Measurements from ENCODE around the gene MED20.
A peak's percentile ranks its signal among the peaks of the same experiment; 100 is the strongest.

MED20 gene, protein sequence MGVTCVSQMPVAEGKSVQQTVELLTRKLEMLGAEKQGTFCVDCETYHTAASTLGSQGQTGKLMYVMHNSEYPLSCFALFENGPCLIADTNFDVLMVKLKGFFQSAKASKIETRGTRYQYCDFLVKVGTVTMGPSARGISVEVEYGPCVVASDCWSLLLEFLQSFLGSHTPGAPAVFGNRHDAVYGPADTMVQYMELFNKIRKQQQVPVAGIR

DNA sequence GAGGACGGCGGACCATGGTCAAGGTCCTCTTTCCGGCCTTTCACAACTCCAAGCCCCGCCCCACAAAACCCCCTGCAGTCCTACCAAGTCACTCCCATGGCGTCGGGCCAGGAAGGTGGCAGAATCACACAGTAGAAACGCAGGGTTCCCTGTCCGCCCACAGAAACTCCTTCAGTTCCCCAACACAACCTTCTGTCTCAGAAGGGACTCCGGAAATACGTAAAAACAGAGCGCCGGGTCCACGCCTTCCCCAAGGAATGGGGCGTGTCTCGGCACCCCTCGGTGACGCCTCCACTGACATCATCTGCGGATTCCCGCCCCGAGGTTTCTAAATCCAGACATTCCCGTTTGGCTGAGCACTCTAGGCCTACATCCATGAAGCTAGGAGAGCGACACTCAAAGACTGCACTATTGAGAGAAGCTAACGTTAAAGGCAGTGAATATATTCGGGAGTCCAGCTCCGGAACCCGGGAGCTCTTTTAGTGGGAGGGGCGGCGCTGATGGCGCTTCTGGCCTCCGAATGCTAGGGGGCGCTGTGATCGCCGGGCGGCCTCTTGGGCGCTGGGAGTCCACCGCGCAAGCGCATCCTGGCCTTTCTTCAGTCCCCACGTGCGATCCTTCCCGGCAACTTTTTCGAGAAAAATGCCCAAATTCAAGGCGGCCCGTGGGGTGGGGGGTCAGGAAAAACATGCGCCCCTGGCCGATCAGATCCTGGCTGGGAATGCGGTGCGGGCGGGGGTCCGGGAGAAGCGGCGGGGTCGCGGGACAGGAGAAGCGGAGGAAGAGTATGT, at the start of gene MED20, which contains the start of gene BYSL:
Gene MED20 (minus strand): TSS at position 219 of the 791 bp plus-strand sequence. CDS start 121 bp downstream, at position 98.
Gene BYSL (plus strand): TSS at position 579 of the 791 bp plus-strand sequence. CDS start 64 bp downstream, at position 643.
- TF ChIP-seq, protein P1, sequence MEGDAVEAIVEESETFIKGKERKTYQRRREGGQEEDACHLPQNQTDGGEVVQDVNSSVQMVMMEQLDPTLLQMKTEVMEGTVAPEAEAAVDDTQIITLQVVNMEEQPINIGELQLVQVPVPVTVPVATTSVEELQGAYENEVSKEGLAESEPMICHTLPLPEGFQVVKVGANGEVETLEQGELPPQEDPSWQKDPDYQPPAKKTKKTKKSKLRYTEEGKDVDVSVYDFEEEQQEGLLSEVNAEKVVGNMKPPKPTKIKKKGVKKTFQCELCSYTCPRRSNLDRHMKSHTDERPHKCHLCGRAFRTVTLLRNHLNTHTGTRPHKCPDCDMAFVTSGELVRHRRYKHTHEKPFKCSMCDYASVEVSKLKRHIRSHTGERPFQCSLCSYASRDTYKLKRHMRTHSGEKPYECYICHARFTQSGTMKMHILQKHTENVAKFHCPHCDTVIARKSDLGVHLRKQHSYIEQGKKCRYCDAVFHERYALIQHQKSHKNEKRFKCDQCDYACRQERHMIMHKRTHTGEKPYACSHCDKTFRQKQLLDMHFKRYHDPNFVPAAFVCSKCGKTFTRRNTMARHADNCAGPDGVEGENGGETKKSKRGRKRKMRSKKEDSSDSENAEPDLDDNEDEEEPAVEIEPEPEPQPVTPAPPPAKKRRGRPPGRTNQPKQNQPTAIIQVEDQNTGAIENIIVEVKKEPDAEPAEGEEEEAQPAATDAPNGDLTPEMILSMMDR (IDR thresholded peaks at IDR 0.05; ENCODE audit: insufficient read depth, low read length, missing control alignments): peak; percentile 94
- H3K4me3 ChIP-seq (ENCODE audit: low read depth, low read length): peak within 1 kb of the TSS; percentile 98
- peak; percentile 71 for DNase-seq (ENCODE audit: low read depth, low spot score)
- ChIA-PET POLR2A (interaction anchor here (0.5 to 2.0 kb wide), 8 partner anchors 10 to 160 kb away, joined by 3 to 8 read pairs (median 4); partner anchors contain the start of genes TAF8 and TOMM6), CTCF (interaction anchor here (0.6 to 12.2 kb wide), 59 partner anchors 8 to 627 kb away, joined by 3 to 341 read pairs (median 5); partner anchors contain the start of genes CCND3, TAF8, TOMM6 and USP49)

DNA sequence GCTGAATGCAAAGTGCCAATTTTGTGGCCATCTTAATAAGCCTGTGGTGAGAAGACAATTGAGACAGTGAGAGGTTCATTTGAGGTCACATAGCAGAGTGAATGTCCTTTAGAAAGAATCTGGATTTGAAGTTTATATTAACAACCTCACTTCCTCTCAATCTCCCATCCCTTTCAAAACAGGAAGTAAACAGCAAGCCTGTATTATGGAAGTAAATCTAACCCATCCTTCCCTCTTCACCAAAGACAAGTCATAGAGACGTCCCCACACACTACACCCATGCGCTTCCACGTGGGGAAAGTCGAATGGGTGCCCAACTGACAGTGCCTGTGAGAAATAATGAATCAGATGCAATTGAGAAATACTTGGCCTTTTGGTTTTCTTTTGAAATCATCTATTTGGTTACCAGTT, 49.5 kb upstream of the MED20 start:
- H3K4me3 ChIP-seq (ENCODE audit: low read depth, low read length): no peak overlapping the region
- TF ChIP-seq, protein P1 (IDR thresholded peaks at IDR 0.05; ENCODE audit: insufficient read depth, low read length, missing control alignments): no peak
- DNase-seq (ENCODE audit: low read depth, low spot score): no peak
- ChIA-PET CTCF (no interaction called here), POLR2A (no interaction called here)

DNA sequence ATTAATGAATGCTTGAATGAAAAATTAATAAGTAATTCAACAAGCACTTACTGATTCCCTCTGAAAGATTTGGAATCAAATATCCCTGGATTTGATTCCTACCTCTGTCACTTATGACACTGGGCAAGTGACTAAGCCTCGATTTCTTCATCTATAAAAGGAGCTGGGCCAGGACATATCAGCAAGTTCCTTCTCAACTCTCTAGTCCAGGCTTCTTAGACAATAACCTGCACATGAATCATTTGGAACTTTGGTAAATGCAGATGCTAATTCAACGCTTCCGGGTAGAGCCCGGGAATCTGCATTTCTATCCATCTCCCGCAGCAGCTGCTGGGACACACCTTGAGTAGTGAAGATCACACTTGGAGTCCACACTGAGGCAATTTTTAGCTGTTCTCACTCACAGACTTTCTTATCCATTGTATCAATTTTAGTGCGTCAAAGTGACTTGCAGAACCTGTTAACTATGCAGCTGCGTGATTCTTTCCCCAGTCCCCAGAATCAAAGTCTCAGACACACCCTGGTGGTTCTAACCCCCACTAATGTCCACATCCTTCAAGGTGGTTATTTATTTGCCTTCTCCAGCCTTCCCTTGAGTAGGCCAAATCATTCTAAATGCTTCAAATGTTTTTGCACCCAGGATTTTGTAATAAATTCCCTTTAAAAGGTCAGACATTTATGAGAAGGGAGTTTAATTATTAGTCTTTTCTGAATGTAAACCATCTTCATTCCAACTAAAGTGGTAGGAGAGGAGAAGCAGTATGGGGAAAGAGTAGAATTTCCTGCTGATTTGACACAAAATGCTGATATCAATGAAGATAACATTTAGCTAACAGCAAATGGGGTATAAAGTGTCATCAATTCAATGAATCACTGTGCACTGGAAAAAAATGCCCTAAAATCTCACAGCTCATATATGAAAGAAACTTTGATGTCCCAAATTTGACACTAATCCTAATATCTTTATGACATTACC, 46.7 kb upstream of the MED20 start:
- POLR2A ChIA-PET: no interaction called here
- TF ChIP-seq, protein P1 (IDR thresholded peaks at IDR 0.05; ENCODE audit: insufficient read depth, low read length, missing control alignments): no peak
- no peak for DNase-seq (ENCODE audit: low read depth, low spot score)
- CTCF ChIA-PET: interaction anchor here (0.7 to 1.6 kb wide), 6 partner anchors 19 to 121 kb away, joined by 3 to 6 read pairs (median 4); partner anchors contain the start of genes BYSL and MED20
- H3K4me3 ChIP-seq (ENCODE audit: low read depth, low read length): no peak overlapping the region

DNA sequence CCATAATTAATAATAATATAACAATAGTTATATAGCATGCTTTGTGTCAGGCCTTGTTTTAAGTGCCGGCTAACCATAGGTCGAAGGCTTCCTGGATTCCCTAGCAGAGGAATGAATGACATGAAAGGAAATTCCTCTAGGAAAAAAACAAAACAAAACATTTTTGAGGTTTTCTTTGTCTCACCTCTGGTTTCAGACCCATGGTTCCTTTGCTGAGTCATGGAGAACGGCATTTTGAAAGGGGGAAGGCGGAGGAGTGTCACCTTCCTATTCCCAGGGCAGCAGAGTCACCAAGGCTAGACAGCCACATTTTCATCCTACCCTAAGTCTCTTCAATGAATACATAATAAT, 46.0 kb upstream of the MED20 start:
- no peak overlapping the region for H3K4me3 ChIP-seq (ENCODE audit: low read depth, low read length)
- TF ChIP-seq, protein P1 (IDR thresholded peaks at IDR 0.05; ENCODE audit: insufficient read depth, low read length, missing control alignments): no peak
- ChIA-PET CTCF (interaction anchor here (2.1 kb wide), 1 partner anchor 179 kb away, joined by 7 read pairs; the partner anchor contains the start of gene TOMM6), POLR2A (no interaction called here)
- DNase-seq (ENCODE audit: low read depth, low spot score): no peak

DNA sequence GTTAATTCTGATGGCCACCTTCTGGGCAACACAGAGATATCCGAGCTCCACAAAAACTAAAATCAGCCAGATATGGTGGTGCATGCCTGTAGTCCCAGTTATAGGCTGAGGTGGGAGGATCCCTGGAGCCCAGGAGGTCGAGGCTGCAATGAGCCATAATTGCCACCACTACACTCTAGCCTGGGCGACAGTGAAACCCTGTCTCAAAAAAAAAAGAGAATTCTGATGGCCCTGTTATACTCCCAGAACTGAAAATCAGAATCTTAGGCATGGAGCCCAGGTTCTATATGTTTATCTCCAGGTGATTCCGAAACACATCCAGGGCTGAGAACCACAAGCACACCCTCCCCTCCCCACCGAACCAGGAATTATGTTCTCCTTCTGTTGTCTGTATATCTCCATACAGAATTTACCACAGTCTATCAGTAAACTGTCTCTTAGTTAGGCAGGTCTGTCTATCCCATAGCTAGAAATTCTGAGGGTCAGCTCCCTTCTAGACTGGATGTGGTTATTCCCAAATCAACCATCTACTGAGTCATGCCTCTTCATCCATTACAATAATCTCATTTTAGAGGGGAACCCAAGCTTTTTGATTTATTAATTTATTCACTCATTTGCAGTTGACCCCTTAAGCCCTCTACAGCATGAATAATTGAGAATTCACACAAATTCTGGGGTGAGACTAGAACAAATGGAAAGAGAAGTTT, 45.4 kb upstream of the MED20 start:
- no peak for DNase-seq (ENCODE audit: low read depth, low spot score)
- TF ChIP-seq, protein P1 (IDR thresholded peaks at IDR 0.05; ENCODE audit: insufficient read depth, low read length, missing control alignments): no peak
- CTCF ChIA-PET: interaction anchor here (0.8 to 2.1 kb wide), 4 partner anchors 23 to 179 kb away, joined by 3 to 7 read pairs (median 4); partner anchors contain the start of genes BYSL, MED20 and TOMM6
- no peak overlapping the region for H3K4me3 ChIP-seq (ENCODE audit: low read depth, low read length)
- POLR2A ChIA-PET: no interaction called here

Measured in AG04449 (cell line).